Endodermal cell (in vitro differentiated cells): ENCODE measurements around the gene WT1. TPM values are rescaled to one million over a fixed set of nuclear protein-coding genes. Genes with fewer than 3 reads are reported as not detected.

ENCODE experiments used
- DNase-seq: peaks from one replicate; pipeline ENCODE4 v3.0.0-alpha.2; 2017
- H3K27ac ChIP-seq: 2 replicates; pipeline ENCODE4 v1.5.1; 2013; ENCODE audit warnings: mild to moderate bottlenecking, low read depth, low read length, moderate library complexity
- H3K27me3 ChIP-seq: 2 replicates; pipeline ENCODE4 v1.6.1; 2013; ENCODE audit warnings: mild to moderate bottlenecking, low read length, moderate library complexity; ENCODE audit not compliant: insufficient read depth, control insufficient read depth, poor library complexity, severe bottlenecking
- H3K36me3 ChIP-seq: 2 replicates; pipeline ENCODE4 v1.7.0; 2013; ENCODE audit warnings: mild to moderate bottlenecking, low read length, moderate library complexity; ENCODE audit not compliant: control insufficient read depth, insufficient read depth
- H3K4me1 ChIP-seq: one replicate; pipeline ENCODE4 v1.7.0; 2013; ENCODE audit warnings: low read length; ENCODE audit not compliant: control insufficient read depth, insufficient read depth
- H3K4me3 ChIP-seq: 2 replicates; pipeline ENCODE4 v1.5.1; 2013; ENCODE audit warnings: mild to moderate bottlenecking, low read length, moderate library complexity
- H3K9ac ChIP-seq: 2 replicates; pipeline ENCODE4 v1.6.1; 2013; ENCODE audit warnings: mild to moderate bottlenecking, low read length, moderate library complexity; ENCODE audit not compliant: poor library complexity, severe bottlenecking; ENCODE audit errors: extremely low read depth
- H3K9me3 ChIP-seq: 2 replicates; pipeline ENCODE4 v1.6.1; 2013; ENCODE audit warnings: mild to moderate bottlenecking, low read length, moderate library complexity; ENCODE audit not compliant: control insufficient read depth
- H3K27ac Mint-ChIP-seq: 2 replicates; pipeline ENCODE4 v1.8.0; 2020; ENCODE audit warnings: mixed read lengths
- H3K27me3 Mint-ChIP-seq: 2 replicates; pipeline ENCODE4 v1.8.0; 2021; ENCODE audit warnings: mild to moderate bottlenecking, mixed read lengths; ENCODE audit not compliant: insufficient read depth
- H3K36me3 Mint-ChIP-seq: 2 replicates; pipeline ENCODE4 v1.8.0; 2020; ENCODE audit warnings: low read depth, mixed read lengths
- H3K4me1 Mint-ChIP-seq: 2 replicates; pipeline ENCODE4 v1.8.0; 2020; ENCODE audit warnings: mixed read lengths
- H3K4me3 Mint-ChIP-seq: 2 replicates; pipeline ENCODE4 v1.8.0; 2020; ENCODE audit warnings: mild to moderate bottlenecking, moderate library complexity, mixed read lengths
- H3K9me3 Mint-ChIP-seq: 2 replicates; pipeline ENCODE4 v1.8.0; 2020; ENCODE audit warnings: mild to moderate bottlenecking, mixed read lengths
- CTCF ChIP-seq: fragments of 200-600 bp; sonication (generic); conservative IDR thresholded peaks from 2 replicates; pipeline ENCODE4 v1.5.0; 2021; ENCODE audit warnings: antibody characterized with exemption, mild to moderate bottlenecking
- WGBS, 2 experiments: methylation state at CpG; one replicate each; pipeline versions ENCODE4 v1.1.5 to v1.1.7; 2013; ENCODE audit warnings: missing lambda C conversion rate in 2 of 2, mixed read lengths in 1 of 2; ENCODE audit not compliant: insufficient coverage in 1 of 2, insufficient read length in 1 of 2; 5-methylcytosine and 5-hydroxymethylcytosine counted together
- total RNA-seq, 2 donors: library from RNA; stranded (reverse); fragmentation: NEBNext Ultra II Directional in 1 of 2; extraction: Animal tissue kit (Norgen Biotek cat#: 25700) in 1 of 2; gene quantifications; 2 replicates in 1 of 2; 3 replicates in 1 of 2; pipeline ENCODE4 v1.2.1, GENCODE V29; 2021

WT1 gene
- total RNA-seq, 2 donors from 2014 or later, result 0.51 TPM; not detected in 1

DNA sequence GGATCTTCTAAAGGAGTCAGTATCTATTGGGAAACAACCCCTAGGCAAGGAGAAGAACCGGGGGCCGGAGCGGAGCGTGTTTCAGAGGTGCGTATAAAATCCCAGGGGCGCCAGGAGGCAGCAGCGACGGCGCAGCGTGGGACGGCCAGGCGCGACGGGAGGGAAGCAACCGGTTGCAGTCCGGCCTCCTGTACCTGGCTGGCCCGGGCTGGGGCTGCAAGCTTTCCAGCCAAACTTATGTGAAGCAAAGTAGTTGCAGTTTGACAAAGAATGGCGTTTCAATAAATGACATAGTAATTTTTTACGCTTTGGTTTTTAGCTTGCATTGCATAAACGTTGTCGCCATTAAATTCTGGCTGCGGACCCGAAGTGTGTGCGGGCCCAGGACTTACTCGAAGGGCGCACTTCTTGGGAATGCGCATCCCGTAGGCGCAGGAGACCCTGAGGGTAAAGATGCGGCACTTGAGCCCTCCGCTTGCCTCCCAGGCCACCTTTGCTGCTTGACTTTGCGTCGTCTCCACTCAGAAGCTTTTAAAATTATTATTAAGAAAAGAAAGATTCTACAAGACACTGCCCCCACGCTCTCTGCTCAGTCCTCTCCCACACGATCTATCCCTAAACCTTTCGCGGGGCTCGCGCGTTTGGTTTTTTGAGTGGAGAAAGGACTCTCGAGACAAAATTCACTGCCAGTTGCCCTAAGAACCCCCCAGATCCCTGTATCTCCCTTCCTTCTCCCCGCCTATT, 1.6 kb upstream of the WT1 start:
- H3K4me3 Mint-ChIP-seq, result peak overlapping the region; percentile 55
- Histone ChIP-seq H3K27ac (no peak overlapping the region), H3K4me3 (peak overlapping the region; percentile 71), H3K4me1 (peaks cover 6% of the 10 kb centered on the region), H3K27me3 (peaks cover 95% of the 10 kb centered on the region), H3K9me3 (peaks cover 7% of the 10 kb centered on the region), H3K36me3 (no peaks in the 10 kb centered on the region), H3K9ac (no peak overlapping the region)
- no peak for TF ChIP-seq CTCF
- H3K36me3 Mint-ChIP-seq, result no peaks in the 10 kb centered on the region
- H3K9me3 Mint-ChIP-seq, result no peaks in the 10 kb centered on the region
- 3% methylated on average over 35 to 40 of the region's 42 CpGs for WGBS, 2 experiments
- no peak overlapping the region for H3K27ac Mint-ChIP-seq
- peak; percentile 75 for DNase-seq
- peaks cover 96% of the 10 kb centered on the region for H3K27me3 Mint-ChIP-seq
- peaks cover 47% of the 10 kb centered on the region for H3K4me1 Mint-ChIP-seq

GRCh38 chr11:32435942-32436750, 807 bp upstream of the WT1 start:
- Mint-ChIP-seq H3K4me1 (peaks cover 39% of the 10 kb centered on the region), H3K27ac (no peak overlapping the region), H3K9me3 (no peaks in the 10 kb centered on the region), H3K36me3 (no peaks in the 10 kb centered on the region), H3K4me3 (peak overlapping the region; percentile 55), H3K27me3 (peaks cover 98% of the 10 kb centered on the region)
- Histone ChIP-seq H3K4me3 (peak overlapping the region; percentile 71), H3K27ac (no peak overlapping the region), H3K9ac (no peak overlapping the region), H3K4me1 (peaks cover 6% of the 10 kb centered on the region), H3K27me3 (peaks cover 95% of the 10 kb centered on the region), H3K36me3 (no peaks in the 10 kb centered on the region), H3K9me3 (peaks cover 7% of the 10 kb centered on the region)
- no peak for TF ChIP-seq CTCF
- DNase-seq, result peak; percentile 81
- WGBS, 2 experiments, result 1% methylated on average over 26 to 42 of the region's 42 CpGs

- Mint-ChIP-seq H3K27me3 (peaks cover 98% of the 10 kb centered on the region), H3K27ac (no peak overlapping the region), H3K36me3 (no peaks in the 10 kb centered on the region), H3K9me3 (no peaks in the 10 kb centered on the region), H3K4me3 (peak overlapping the region; percentile 55), H3K4me1 (peaks cover 30% of the 10 kb centered on the region)
- Histone ChIP-seq H3K36me3 (no peaks in the 10 kb centered on the region), H3K27me3 (peaks cover 98% of the 10 kb centered on the region), H3K9ac (no peak overlapping the region), H3K9me3 (peaks cover 7% of the 10 kb centered on the region), H3K4me3 (no peak overlapping the region), H3K27ac (no peak overlapping the region), H3K4me1 (peaks cover 6% of the 10 kb centered on the region)
- 1 to 2% methylated on average over 10 to 19 of the region's 33 CpGs for WGBS, 2 experiments
- TF ChIP-seq CTCF, result no peak
- peak; percentile 74 for DNase-seq
Measured at GRCh38 chr11:32435152-32435480, 223 bp downstream of the WT1 start.
